ENCODE results near the gene MYO19. TPM values are rescaled to one million over a fixed set of nuclear protein-coding genes. Genes with fewer than 3 reads are reported as not detected.
"Not testable (repeated sequence)": the region's sequence is repeated elsewhere in the genome, so short reads cannot be mapped to it uniquely, and the experiment has no call there.

MYO19 gene
- polyA plus RNA-seq, 10 donors, result 19.5 to 49.0 (median 27.1) TPM

- no peak for DNase-seq
Observed at GRCh38 chr17:36468903-36469635, 65.6 kb downstream of the MYO19 start.

GRCh38 chr17:36464765-36465088 is 69.9 kb downstream of the MYO19 start:
- no peak for DNase-seq

- peak; percentile 57 to 87 (median 62) for DNase-seq
Observed at GRCh38 chr17:36463916-36464764, 70.5 kb downstream of the MYO19 start.

- DNase-seq, result no peak
Observed at GRCh38 chr17:36461330-36462110, 73.1 kb downstream of the MYO19 start.

- no peak for DNase-seq
Observed at GRCh38 chr17:36460265-36460937, 74.3 kb downstream of the MYO19 start.

GRCh38 chr17:36459601-36460000 is 75.1 kb downstream of the MYO19 start:
- no peak for DNase-seq

GRCh38 chr17:36459045-36459444 is 75.6 kb downstream of the MYO19 start:
- DNase-seq, result no peak

GRCh38 chr17:36457701-36458100 is 77.0 kb downstream of the MYO19 start:
- not testable (repeated sequence) for DNase-seq

GRCh38 chr17:36452888-36453287 is 81.8 kb downstream of the MYO19 start:
- not testable (repeated sequence) for DNase-seq

GRCh38 chr17:36449997-36450396 is 84.7 kb downstream of the MYO19 start:
- DNase-seq, result not testable (repeated sequence)

Other genes with a start within 250 kb of the MYO19 start
- 1 to 10 TPM in 2 of 10 donors, not detected in 8; 1.4 to 1.9 TPM for gene TBC1D3G, start 211.0 kb downstream of the MYO19 start, polyA plus RNA-seq (ENCODE audit: insufficient read length in 10 of 10)
- 1 to 10 TPM in 1 of 10 donors, not detected in 9; 9.4 TPM for gene TBC1D3H, start 146.4 kb downstream of the MYO19 start, polyA plus RNA-seq (ENCODE audit: insufficient read length in 10 of 10)
- gene ZNHIT3, start 48.2 kb downstream of the MYO19 start, polyA plus RNA-seq (ENCODE audit: insufficient read length in 10 of 10), result 10 to 100 TPM; 48.3 to 63.5 (median 54.7) TPM
- 10 to 100 TPM in 1 of 10 donors, 1 to 10 TPM in 9; 6.6 to 10.3 (median 8.4) TPM for gene PIGW, start 119 bp upstream of the MYO19 start, polyA plus RNA-seq (ENCODE audit: insufficient read length in 10 of 10)
- 10 to 100 TPM; 38.7 to 68.7 (median 54.9) TPM for gene GGNBP2, start 10.1 kb upstream of the MYO19 start, polyA plus RNA-seq (ENCODE audit: insufficient read length in 10 of 10)
- gene DHRS11, start 57.0 kb upstream of the MYO19 start, polyA plus RNA-seq (ENCODE audit: insufficient read length in 10 of 10), result 1 to 10 TPM; 4.2 to 8.5 (median 5.9) TPM
- gene MRM1, start 66.7 kb upstream of the MYO19 start, polyA plus RNA-seq (ENCODE audit: insufficient read length in 10 of 10), result 1 to 10 TPM; 2.5 to 3.7 (median 3.3) TPM